Heart right ventricle (tissue), 16 donors: ENCODE data around the gene ITGA8. TPM values are rescaled to one million over a fixed set of nuclear protein-coding genes. Genes with fewer than 3 reads are reported as not detected.

ENCODE experiments used
- ATAC-seq, 8 donors: fragments of 200-7000 bp; cut with Tn5 transposase; one replicate each; pipeline ENCODE4 v1.9.1; 2020; ENCODE audit warnings: mild to moderate bottlenecking in 8 of 8, moderate library complexity in 8 of 8, moderate number of reproducible peaks in 1 of 8
- DNase-seq, 2 donors: peaks; one replicate each; pipeline ENCODE4 v3.0.0-alpha.2; 2020
- H3K27ac ChIP-seq, 10 donors: fragments of 200-600 bp; sonication (generic) in 2 of 10; one replicate each; pipeline versions ENCODE4 v1.5.0 to v1.8.0; 2020 to 2022; ENCODE audit warnings: mild to moderate bottlenecking in 3 of 10
- H3K27me3 ChIP-seq, 7 donors: fragments of 200-600 bp; one replicate each; pipeline ENCODE4 v1.8.0; 2021 to 2022; ENCODE audit warnings: mild to moderate bottlenecking in 2 of 7
- H3K36me3 ChIP-seq, 9 donors: fragments of 200-600 bp; sonication (generic) in 1 of 9; one replicate each; pipeline versions ENCODE4 v1.5.0 to v1.8.0; 2020 to 2022; ENCODE audit warnings: mild to moderate bottlenecking in 2 of 9
- H3K4me1 ChIP-seq, 9 donors: fragments of 200-600 bp; sonication (generic) in 1 of 9; one replicate each; pipeline versions ENCODE4 v1.5.0 to v1.8.0; 2020 to 2022; ENCODE audit warnings: mild to moderate bottlenecking in 4 of 9
- H3K4me3 ChIP-seq, 10 donors: fragments of 200-600 bp; sonication (generic) in 2 of 10; one replicate each; pipeline versions ENCODE4 v1.5.0 to v1.8.0; 2020 to 2022; ENCODE audit warnings: mild to moderate bottlenecking in 7 of 10, moderate library complexity in 2 of 10
- H3K9me3 ChIP-seq, 11 donors: fragments of 200-600 bp in 10 of 11; sonication (generic) in 2 of 11; one replicate each; pipeline versions ENCODE4 v1.5.0 to v1.8.0; 2013 to 2022; ENCODE audit warnings: mild to moderate bottlenecking in 2 of 11, control low read depth in 1 of 11, moderate library complexity in 1 of 11
- WGBS, 2 donors: extraction: QIAGEN DNeasy Blood & Tissue Kit; methylation state at CpG; one replicate each; pipeline ENCODE4 v1.1.7; 2013; ENCODE audit warnings: inconsistent platforms in 1 of 2; 5-methylcytosine and 5-hydroxymethylcytosine counted together
- intact Hi-C, 10 donors: fragments of 100-400 bp; cut with DNase I; formaldehyde crosslinking; loops; one replicate each; pipeline versions ENCODE4 v1.11.1 to v1.14.2; 2022
- polyA plus RNA-seq, 2 donors: library from polyadenylated mRNA; stranded (reverse); fragments of 200-250 nt; gene quantifications; one replicate each; pipeline ENCODE4 v1.2.3, GENCODE V29; 2013
- total RNA-seq, 10 donors: library from RNA; stranded (reverse); fragmentation: NEBNext Ultra II Directional in 3 of 10; extraction: Animal tissue kit (Norgen Biotek cat#: 25700) in 3 of 10; gene quantifications; one replicate each; pipeline versions ENCODE4 v1.2.1 to v1.2.4, GENCODE V29; 2021 to 2023
- TF ChIP-seq, protein P1 (sequence below), 9 donors: fragments of 200-600 bp; sonication (generic) in 2 of 9; IDR thresholded peaks; one replicate each; pipeline versions ENCODE4 v1.5.0 to v1.8.0; 2021 to 2022; ENCODE audit warnings: antibody characterized with exemption in 9 of 9, mild to moderate bottlenecking in 5 of 9, moderate library complexity in 1 of 9
- donor health status: Arrhythmogenic right ventricular cardiomyopathy.
- donor health status: ischemic (EF 13 %, LVEDD 7.1; RV severe dilation, severe dysfunction).
- donor health status: healthy with polysubstance abuse.
- donor health status: DM: no; HTN: yes; CAD: no.
- donor health status: DM: no; HTN: no; CAD: no.
- donor health status: ischemic (EF 25% LVEDD 6.9; RV normal size, moderate dysfunction).
- donor health status: ischemic (EF 25% LVEDD 5.7; RV mildly dilated, moderate dysfunction).
- donor health status: healthy.
- donor health status: DM: yes; HTN: yes; CAD: no.
- donor health status: Ischemic cardiomyopathy.
- donor health status: ischemic (EF 35%, LVEDD 5.7; RV mildly dilated, moderate dysfunction).
- donor health status: nonischemic (EF 11% LVEDD 7.7; RV severe dilation, severe dysfunction).
- donor health status: DM: yes; HTN: yes; CAD: no.
- donor health status: PGD.
- donor health status: ischemic (EF 29% LVEDD 5.4; RV normal size, mild dysfunction).
- donor health status: nonischemic (EF 23%, LVEDD 6.1; RV moderate dilation, normal function).

ITGA8 gene
- total and polyA plus RNA-seq, 12 donors: 0.62 to 4.2 (median 2.1) TPM

- Histone ChIP-seq H3K27ac (peak overlapping the region in 4 of 10 donors; percentile 12 to 49 (median 32)), H3K36me3 (no peaks in the 10 kb centered on the region), H3K27me3 (peaks cover 0 to 6% (median 0%) of the 10 kb centered on the region in 7 donors), H3K4me1 (peaks cover 0 to 3% (median 0%) of the 10 kb centered on the region in 9 donors), H3K4me3 (peak overlapping the region in 2 of 10 donors; percentile 16 to 23), H3K9me3 (peaks cover 0 to 7% (median 2%) of the 10 kb centered on the region in 11 donors)
- TF ChIP-seq, protein P1, sequence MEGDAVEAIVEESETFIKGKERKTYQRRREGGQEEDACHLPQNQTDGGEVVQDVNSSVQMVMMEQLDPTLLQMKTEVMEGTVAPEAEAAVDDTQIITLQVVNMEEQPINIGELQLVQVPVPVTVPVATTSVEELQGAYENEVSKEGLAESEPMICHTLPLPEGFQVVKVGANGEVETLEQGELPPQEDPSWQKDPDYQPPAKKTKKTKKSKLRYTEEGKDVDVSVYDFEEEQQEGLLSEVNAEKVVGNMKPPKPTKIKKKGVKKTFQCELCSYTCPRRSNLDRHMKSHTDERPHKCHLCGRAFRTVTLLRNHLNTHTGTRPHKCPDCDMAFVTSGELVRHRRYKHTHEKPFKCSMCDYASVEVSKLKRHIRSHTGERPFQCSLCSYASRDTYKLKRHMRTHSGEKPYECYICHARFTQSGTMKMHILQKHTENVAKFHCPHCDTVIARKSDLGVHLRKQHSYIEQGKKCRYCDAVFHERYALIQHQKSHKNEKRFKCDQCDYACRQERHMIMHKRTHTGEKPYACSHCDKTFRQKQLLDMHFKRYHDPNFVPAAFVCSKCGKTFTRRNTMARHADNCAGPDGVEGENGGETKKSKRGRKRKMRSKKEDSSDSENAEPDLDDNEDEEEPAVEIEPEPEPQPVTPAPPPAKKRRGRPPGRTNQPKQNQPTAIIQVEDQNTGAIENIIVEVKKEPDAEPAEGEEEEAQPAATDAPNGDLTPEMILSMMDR (IDR thresholded peaks at IDR 0.05): no peak
- WGBS, 2 donors: 39 to 48% methylated on average over 10 of the region's 10 CpGs
- intact Hi-C loops: no loop called here
- DNase-seq (no peak), ATAC-seq (peak in 2 of 8 donors; percentile 24 to 56)
Observed at GRCh38 chr10:15504101-15504840, 215.5 kb downstream of the ITGA8 start.

DNA sequence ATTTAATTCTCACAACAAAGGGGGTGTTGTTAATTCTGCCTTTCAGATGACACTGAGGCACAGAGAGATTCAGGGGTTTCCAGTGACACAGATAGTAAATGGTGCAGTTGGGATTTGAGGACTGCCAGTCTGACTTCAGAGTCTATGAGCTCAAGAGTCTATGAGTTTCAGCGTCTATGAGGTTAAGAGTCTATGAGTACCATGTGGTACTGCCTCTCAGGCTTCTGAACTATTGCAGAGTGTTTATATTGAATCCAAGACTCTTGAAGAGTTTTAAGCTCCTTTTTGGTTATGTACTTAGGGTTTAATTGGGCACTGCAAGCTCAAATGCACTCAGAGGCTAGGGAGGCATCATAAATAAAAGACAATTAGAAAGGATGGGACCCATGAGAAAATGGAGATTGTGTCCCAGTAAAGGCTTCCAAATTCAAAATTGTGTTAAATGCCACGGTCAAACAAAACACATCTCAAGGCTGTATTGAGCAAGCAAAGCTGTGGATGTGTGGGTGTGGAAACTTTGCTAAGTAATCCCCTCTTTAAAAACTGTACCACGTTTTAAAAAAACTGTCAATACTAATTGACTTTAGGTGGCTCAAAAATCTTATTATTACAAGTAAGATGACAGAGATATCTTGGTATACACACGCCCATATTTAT lies 224.7 kb downstream of the ITGA8 start:
- Histone ChIP-seq H3K27me3 (peaks cover 0 to 2% (median 0%) of the 10 kb centered on the region in 7 donors), H3K4me3 (no peak overlapping the region), H3K9me3 (peaks cover 0 to 9% (median 3%) of the 10 kb centered on the region in 11 donors), H3K27ac (no peak overlapping the region), H3K36me3 (no peaks in the 10 kb centered on the region), H3K4me1 (no peaks in the 10 kb centered on the region)
- TF ChIP-seq, protein P1 (IDR thresholded peaks at IDR 0.05): no peak
- WGBS, 2 donors: 58 to 61% methylated on average over 4 of the region's 4 CpGs
- intact Hi-C loops: no loop called here
- ATAC-seq (no peak), DNase-seq (no peak)

- no peak for DNase-seq
- Histone ChIP-seq H3K27me3 (peaks cover 0 to 2% (median 0%) of the 10 kb centered on the region in 7 donors), H3K36me3 (no peaks in the 10 kb centered on the region), H3K27ac (no peak overlapping the region), H3K4me3 (no peak overlapping the region), H3K9me3 (no peaks in the 10 kb centered on the region), H3K4me1 (no peaks in the 10 kb centered on the region)
- intact Hi-C loops: no loop called here
- TF ChIP-seq, protein P1 (IDR thresholded peaks at IDR 0.05): no peak
- no peak for ATAC-seq
- WGBS, 2 donors: 88 to 90% methylated on average over 7 of the region's 7 CpGs
Observed at GRCh38 chr10:15491856-15492642, 227.7 kb downstream of the ITGA8 start.

DNA sequence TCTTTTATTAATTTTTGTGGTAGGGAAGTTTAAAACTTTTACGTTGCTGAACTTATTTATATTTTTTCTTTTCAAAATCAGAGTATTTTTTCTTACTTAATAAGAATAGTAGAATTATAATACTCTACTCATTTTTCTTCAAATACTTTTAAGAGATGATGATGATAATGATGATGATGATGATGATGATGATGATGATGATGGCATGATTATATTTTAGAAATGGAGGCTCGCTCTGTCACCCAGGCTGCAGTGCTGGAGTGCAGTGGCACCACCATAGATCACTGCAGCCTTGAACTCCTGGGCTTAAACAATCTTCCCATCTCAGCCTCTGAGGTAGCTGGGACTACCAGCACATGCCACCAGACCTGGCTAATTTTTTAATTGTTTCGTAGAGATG lies 230.3 kb downstream of the ITGA8 start:
- Histone ChIP-seq H3K27me3 (peaks cover 0 to 2% (median 0%) of the 10 kb centered on the region in 7 donors), H3K4me3 (no peak overlapping the region), H3K36me3 (no peaks in the 10 kb centered on the region), H3K9me3 (no peaks in the 10 kb centered on the region), H3K4me1 (peaks cover 0 to 15% (median 0%) of the 10 kb centered on the region in 9 donors), H3K27ac (no peak overlapping the region)
- TF ChIP-seq, protein P1 (IDR thresholded peaks at IDR 0.05): no peak
- DNase-seq: no peak
- intact Hi-C loops: no loop called here
- ATAC-seq: no peak
- WGBS, 2 donors: 95 to 97% methylated on average over 3 of the region's 3 CpGs
